ENCODE results near the gene XRCC3.

DNA sequence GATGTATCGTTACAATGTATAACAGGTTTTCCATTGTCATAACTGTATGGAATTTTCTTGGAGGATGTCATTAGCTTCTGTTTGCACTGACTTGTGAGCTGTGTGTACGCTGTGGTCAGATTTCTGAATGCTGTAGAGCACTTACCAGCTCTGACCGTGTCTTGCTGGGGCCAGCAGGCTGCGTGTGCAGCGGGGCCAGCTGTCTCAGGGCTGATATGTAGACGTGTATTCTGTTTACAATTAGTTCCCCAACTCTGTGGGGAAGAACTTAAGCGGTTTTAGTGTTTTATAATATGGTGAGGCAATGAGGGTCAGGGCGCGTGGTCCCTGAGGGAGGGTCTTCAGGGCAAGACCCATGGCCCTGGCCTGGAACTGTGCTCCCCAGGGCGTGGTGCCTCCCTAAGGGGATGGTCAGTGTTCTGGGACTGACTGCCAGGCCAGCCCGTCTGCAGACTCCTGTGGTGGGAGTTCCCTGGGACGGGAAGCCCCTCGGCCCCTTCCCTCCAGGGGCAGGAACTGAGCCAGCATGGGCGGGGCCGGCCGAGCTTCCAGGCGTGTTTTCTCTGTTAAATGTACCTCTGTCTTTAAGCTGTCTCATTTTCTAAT, 18.7 kb downstream of the XRCC3 start:
- TF ChIP-seq, protein P1, sequence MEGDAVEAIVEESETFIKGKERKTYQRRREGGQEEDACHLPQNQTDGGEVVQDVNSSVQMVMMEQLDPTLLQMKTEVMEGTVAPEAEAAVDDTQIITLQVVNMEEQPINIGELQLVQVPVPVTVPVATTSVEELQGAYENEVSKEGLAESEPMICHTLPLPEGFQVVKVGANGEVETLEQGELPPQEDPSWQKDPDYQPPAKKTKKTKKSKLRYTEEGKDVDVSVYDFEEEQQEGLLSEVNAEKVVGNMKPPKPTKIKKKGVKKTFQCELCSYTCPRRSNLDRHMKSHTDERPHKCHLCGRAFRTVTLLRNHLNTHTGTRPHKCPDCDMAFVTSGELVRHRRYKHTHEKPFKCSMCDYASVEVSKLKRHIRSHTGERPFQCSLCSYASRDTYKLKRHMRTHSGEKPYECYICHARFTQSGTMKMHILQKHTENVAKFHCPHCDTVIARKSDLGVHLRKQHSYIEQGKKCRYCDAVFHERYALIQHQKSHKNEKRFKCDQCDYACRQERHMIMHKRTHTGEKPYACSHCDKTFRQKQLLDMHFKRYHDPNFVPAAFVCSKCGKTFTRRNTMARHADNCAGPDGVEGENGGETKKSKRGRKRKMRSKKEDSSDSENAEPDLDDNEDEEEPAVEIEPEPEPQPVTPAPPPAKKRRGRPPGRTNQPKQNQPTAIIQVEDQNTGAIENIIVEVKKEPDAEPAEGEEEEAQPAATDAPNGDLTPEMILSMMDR (IDR thresholded peaks at IDR 0.05), result no peak
- TF ChIP-seq POLR2A (IDR thresholded peaks at IDR 0.05), result no peak

All from vagina (tissue), 2 donors.